Smooth muscle cell (in vitro differentiated cells): ENCODE results near the gene PRDM11. TPM values are rescaled to one million over a fixed set of nuclear protein-coding genes. Genes with fewer than 3 reads are reported as not detected.

Experiments used
- DNase-seq: peaks from one replicate; lab custom pipeline; 2025; ENCODE audit not compliant: unreplicated experiment; lab: John Stamatoyannopoulos, UW
- H2AFZ ChIP-seq: fragments of 200-600 bp; sonication (generic); 2 replicates; pipeline ENCODE4 v1.6.0; 2016; ENCODE audit warnings: antibody characterized with exemption, low read depth, mild to moderate bottlenecking
- H3F3A ChIP-seq: fragments of 200-600 bp; sonication (generic); 2 replicates; pipeline ENCODE4 v1.6.0; 2017; ENCODE audit warnings: antibody characterized with exemption, low read depth
- H3K27ac ChIP-seq: fragments of 200-600 bp; sonication (generic); 2 replicates; pipeline ENCODE4 v1.5.1; 2016; ENCODE audit warnings: low read depth, mild to moderate bottlenecking
- H3K27me3 ChIP-seq: fragments of 200-600 bp; sonication (generic); 2 replicates; pipeline ENCODE4 v1.6.1; 2016; ENCODE audit warnings: low read depth, mild to moderate bottlenecking
- H3K36me3 ChIP-seq: fragments of 200-600 bp; sonication (generic); 2 replicates; pipeline ENCODE4 v1.5.1; 2016; ENCODE audit warnings: low read depth
- H3K4me1 ChIP-seq: fragments of 200-600 bp; sonication (generic); 2 replicates; pipeline ENCODE4 v1.5.1; 2016; ENCODE audit warnings: low read depth
- H3K4me2 ChIP-seq: fragments of 200-600 bp; sonication (generic); 2 replicates; pipeline ENCODE4 v1.6.0; 2016; ENCODE audit warnings: mild to moderate bottlenecking
- H3K4me3 ChIP-seq: fragments of 200-600 bp; sonication (generic); 2 replicates; pipeline ENCODE4 v1.5.1; 2016; ENCODE audit warnings: mild to moderate bottlenecking
- H3K79me2 ChIP-seq: fragments of 200-600 bp; sonication (generic); 2 replicates; pipeline ENCODE4 v1.6.0; 2016; ENCODE audit warnings: low read depth, mild to moderate bottlenecking
- H3K9ac ChIP-seq: fragments of 200-600 bp; sonication (generic); 2 replicates; pipeline ENCODE4 v1.6.0; 2016; ENCODE audit warnings: low read depth
- H3K9me3 ChIP-seq: fragments of 200-600 bp; sonication (generic); replicated peaks from 2 replicates; pipeline ENCODE4 v1.5.1; 2016; ENCODE audit warnings: low read depth
- H4K20me1 ChIP-seq: fragments of 200-600 bp; sonication (generic); 2 replicates; pipeline ENCODE4 v1.6.0; 2016; ENCODE audit warnings: low read depth
- WGBS: methylation state at CpG from one replicate; pipeline ENCODE4 v1.1.7; 2016; ENCODE audit warnings: low lambda C conversion rate; 5-methylcytosine and 5-hydroxymethylcytosine counted together
- polyA plus RNA-seq: library from polyadenylated mRNA; unstranded; fragments of >200 nt; fragmentation: Nextera tagmentation; extraction: Ambion mirVana; gene quantifications from 2 replicates; pipeline ENCODE4 v1.2.1, GENCODE V29; 2016
- total RNA-seq: library from RNA; depleted of rRNA; stranded (reverse); fragments of >200 nt; gene quantifications from 2 replicates; pipeline ENCODE4 v1.2.3, GENCODE V29; 2014
- TF ChIP-seq, protein P1 (sequence below): fragments of 200-600 bp; sonication (generic); IDR thresholded peaks from 2 replicates; pipeline ENCODE4 v1.5.1; 2017; ENCODE audit warnings: borderline replicate concordance, mild to moderate bottlenecking, antibody characterized with exemption; ENCODE audit not compliant: insufficient read depth, poor library complexity, severe bottlenecking

The PRDM11 gene
- total and polyA plus RNA-seq, 2 experiments from 2014 or later = 5.8 to 6.6 TPM

DNA sequence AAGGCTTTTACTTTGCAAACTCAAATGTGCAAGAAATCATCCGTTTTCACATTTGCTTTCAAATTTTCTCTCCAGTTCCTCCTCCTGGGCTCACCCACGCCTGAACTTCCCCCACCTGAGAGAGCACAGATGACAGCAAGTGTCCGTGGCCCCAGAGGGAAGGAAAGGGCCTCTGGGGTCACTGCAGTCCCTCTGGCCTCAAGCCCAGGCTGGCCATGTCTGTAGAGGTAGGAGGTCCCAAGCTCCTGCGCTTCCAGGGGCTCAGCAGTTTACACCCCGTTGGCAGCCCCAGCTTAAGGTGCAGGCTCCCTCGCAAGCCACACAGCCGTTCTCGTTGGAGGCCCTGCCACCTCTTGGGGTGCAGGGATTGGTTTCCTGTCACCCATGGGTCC is 40.5 kb upstream of the PRDM11 start:
- DNase-seq = no peak
- no peaks in the 10 kb centered on the region for H3K79me2 ChIP-seq
- TF ChIP-seq, protein P1, sequence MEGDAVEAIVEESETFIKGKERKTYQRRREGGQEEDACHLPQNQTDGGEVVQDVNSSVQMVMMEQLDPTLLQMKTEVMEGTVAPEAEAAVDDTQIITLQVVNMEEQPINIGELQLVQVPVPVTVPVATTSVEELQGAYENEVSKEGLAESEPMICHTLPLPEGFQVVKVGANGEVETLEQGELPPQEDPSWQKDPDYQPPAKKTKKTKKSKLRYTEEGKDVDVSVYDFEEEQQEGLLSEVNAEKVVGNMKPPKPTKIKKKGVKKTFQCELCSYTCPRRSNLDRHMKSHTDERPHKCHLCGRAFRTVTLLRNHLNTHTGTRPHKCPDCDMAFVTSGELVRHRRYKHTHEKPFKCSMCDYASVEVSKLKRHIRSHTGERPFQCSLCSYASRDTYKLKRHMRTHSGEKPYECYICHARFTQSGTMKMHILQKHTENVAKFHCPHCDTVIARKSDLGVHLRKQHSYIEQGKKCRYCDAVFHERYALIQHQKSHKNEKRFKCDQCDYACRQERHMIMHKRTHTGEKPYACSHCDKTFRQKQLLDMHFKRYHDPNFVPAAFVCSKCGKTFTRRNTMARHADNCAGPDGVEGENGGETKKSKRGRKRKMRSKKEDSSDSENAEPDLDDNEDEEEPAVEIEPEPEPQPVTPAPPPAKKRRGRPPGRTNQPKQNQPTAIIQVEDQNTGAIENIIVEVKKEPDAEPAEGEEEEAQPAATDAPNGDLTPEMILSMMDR = no peak
- H3K36me3 ChIP-seq = no peaks in the 10 kb centered on the region
- no peak overlapping the region for H3K4me3 ChIP-seq
- no peaks in the 10 kb centered on the region for H3F3A ChIP-seq
- H3K27ac ChIP-seq = no peak overlapping the region
- H3K4me1 ChIP-seq = no peaks in the 10 kb centered on the region
- H3K27me3 ChIP-seq = peaks cover 8% of the 10 kb centered on the region
- H4K20me1 ChIP-seq = no peaks in the 10 kb centered on the region
- no peaks in the 10 kb centered on the region for H3K9me3 ChIP-seq
- H2AFZ ChIP-seq = no peak overlapping the region
- 85% methylated on average over 8 of the region's 8 CpGs for WGBS
- no peak overlapping the region for H3K9ac ChIP-seq
- H3K4me2 ChIP-seq = no peak overlapping the region

DNA sequence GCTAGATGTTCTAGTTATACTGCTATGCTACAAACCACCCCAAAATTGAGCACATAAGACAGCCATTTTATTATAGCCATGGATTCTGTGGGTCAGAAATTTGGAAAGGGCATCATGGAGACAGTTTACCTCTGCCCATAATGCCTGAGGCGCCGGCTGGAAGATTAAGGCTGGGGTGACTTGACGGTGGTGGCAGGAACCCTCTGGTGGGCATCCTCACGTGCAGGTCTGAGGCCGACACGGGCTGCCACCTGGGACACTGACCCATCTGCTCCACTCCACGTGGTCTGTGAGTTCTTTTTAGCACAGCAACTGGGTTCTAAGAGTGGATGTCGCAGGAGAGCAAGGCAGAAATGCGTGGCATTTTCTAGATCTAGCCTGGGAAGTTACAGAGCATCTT is 40.0 kb upstream of the PRDM11 start:
- Histone ChIP-seq H3K27me3 (peaks cover 8% of the 10 kb centered on the region), H3K4me3 (no peak overlapping the region), H4K20me1 (no peaks in the 10 kb centered on the region), H3K4me1 (no peaks in the 10 kb centered on the region), H2AFZ (no peak overlapping the region), H3K9ac (no peak overlapping the region), H3K36me3 (no peaks in the 10 kb centered on the region), H3K79me2 (no peaks in the 10 kb centered on the region), H3F3A (no peaks in the 10 kb centered on the region), H3K4me2 (no peak overlapping the region), H3K27ac (no peak overlapping the region), H3K9me3 (no peaks in the 10 kb centered on the region)
- TF ChIP-seq, protein P1 = no peak
- 84% methylated on average over 9 of the region's 9 CpGs for WGBS
- no peak for DNase-seq

DNA sequence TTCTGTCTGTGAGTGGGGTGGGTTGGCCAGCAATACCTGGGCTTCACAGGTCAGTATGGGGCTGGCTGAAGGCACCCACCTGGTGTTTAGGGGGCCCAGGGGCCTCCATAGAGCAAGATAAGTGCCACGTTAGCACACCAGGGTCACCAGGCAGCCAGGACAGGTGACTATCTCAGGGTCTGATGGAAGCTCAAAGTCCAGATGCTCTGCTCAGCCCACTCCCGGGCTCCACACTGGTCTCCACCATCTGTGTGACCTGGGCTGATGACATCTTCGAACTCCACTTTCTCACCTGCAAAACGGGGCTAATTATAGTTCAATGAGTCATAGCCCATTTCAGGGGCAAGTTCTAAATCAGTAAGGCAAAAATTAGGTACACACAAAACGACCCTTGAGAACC is 39.4 kb upstream of the PRDM11 start:
- H2AFZ ChIP-seq = no peak overlapping the region
- 70% methylated on average over 5 of the region's 5 CpGs for WGBS
- DNase-seq = no peak
- H3K9me3 ChIP-seq = no peaks in the 10 kb centered on the region
- H3F3A ChIP-seq = no peaks in the 10 kb centered on the region
- H3K4me1 ChIP-seq = no peaks in the 10 kb centered on the region
- peaks cover 8% of the 10 kb centered on the region for H3K27me3 ChIP-seq
- H3K4me2 ChIP-seq = no peak overlapping the region
- no peak overlapping the region for H3K4me3 ChIP-seq
- no peak overlapping the region for H3K9ac ChIP-seq
- H3K36me3 ChIP-seq = no peaks in the 10 kb centered on the region
- TF ChIP-seq, protein P1 = no peak
- no peaks in the 10 kb centered on the region for H4K20me1 ChIP-seq
- no peak overlapping the region for H3K27ac ChIP-seq
- H3K79me2 ChIP-seq = no peaks in the 10 kb centered on the region
